ENCODE measurements around the gene UTS2. TPM values are rescaled to one million over a fixed set of nuclear protein-coding genes. Genes with fewer than 3 reads are reported as not detected.

The UTS2 gene
- total RNA-seq (2016; rRNA removed; fragmentation: Illumina TruSeq; extraction: Trizol) (not detected in 2 replicates), polyA plus RNA-seq (2011; rRNA removed) (not detected in 2 replicates), polyA minus RNA-seq (2011; rRNA and poly(A)+ RNA removed; ENCODE audit: low replicate concordance) (not detected in 2 replicates), Bru-seq, nascent RNA (not detected), BruChase-seq, experiment 1, labeled RNA remaining after a 6-hour chase (not detected), BruChase-seq, experiment 2, labeled RNA remaining after a 2-hour chase (not detected)
- not detected in 2 replicates for total RNA-seq (2016; cell fraction: cytosol; rRNA removed; fragmentation: Illumina TruSeq; extraction: Trizol; ENCODE audit: low read depth)
- total RNA-seq (2016; cell fraction: insoluble cytoplasmic fraction; rRNA removed; fragmentation: Illumina TruSeq; extraction: Trizol), result not detected in 2 replicates
- not detected in 2 replicates for total RNA-seq (2016; cell fraction: membrane; rRNA removed; fragmentation: Illumina TruSeq; extraction: Trizol)
- total RNA-seq (2016; cell fraction: nucleus; rRNA removed; fragmentation: Illumina TruSeq; extraction: Trizol), result not detected in 2 replicates
- polyA plus RNA-seq (2011; cell fraction: cytosol; rRNA removed), result not detected in 2 replicates
- not detected in 2 replicates for polyA plus RNA-seq (2011; cell fraction: nucleus; rRNA removed)
- not detected in 2 replicates for polyA plus RNA-seq (2012)
- not detected in 2 replicates for polyA plus RNA-seq (2016; cell fraction: cytosol; fragmentation: Illumina TruSeq; extraction: Trizol; ENCODE audit: low read depth)
- not detected in 2 replicates for polyA plus RNA-seq (2016; cell fraction: insoluble cytoplasmic fraction; fragmentation: Illumina TruSeq; extraction: Trizol; ENCODE audit: low read depth)
- polyA plus RNA-seq (2016; cell fraction: membrane; fragmentation: Illumina TruSeq; extraction: Trizol; ENCODE audit: low read depth), result not detected in 2 replicates
- not detected in 2 replicates for polyA plus RNA-seq (2016; cell fraction: nucleus; fragmentation: Illumina TruSeq; extraction: Trizol; ENCODE audit: insufficient read depth, low read depth)
- not detected in 2 replicates for polyA minus RNA-seq (2011; cell fraction: cytosol; rRNA and poly(A)+ RNA removed)
- polyA minus RNA-seq (2011; cell fraction: nucleus; rRNA and poly(A)+ RNA removed), result not detected in 2 replicates
- long read RNA-seq, experiment 1, result 0 reads
- long read RNA-seq, experiment 2, result 0 reads

- 41% methylated on average over 10 of the region's 10 CpGs for WGBS (ENCODE audit: low lambda C conversion rate)
- H3K36me3 ChIP-seq (replicated peaks in 1 of 2; ENCODE audit: control insufficient read depth in 1 of 2, insufficient read depth in 2 of 2, low read length in 2 of 2), result no peaks in the 10 kb centered on the region
- H2AFZ ChIP-seq (ENCODE audit: low read length), result no peak within 1 kb of the TSS
- CTCF ChIA-PET (ENCODE audit: low intra/inter-chr PET ratio, low total read pairs), result no interaction called here
- in situ Hi-C loops (cut with HindIII; ENCODE audit: extremely low pct_ligation_motif_present, low pct_unique_long_range_greater_than_20kb), result loop anchor here (25.0 kb wide), 1 partner anchor 191 kb away; no protein-coding TSS in a partner anchor
- H3K79me2 ChIP-seq (ENCODE audit: insufficient read depth, low read length), result no peaks in the 10 kb centered on the region
- POLR2A ChIA-PET, result no interaction called here
- DNase-seq (ENCODE audit: low spot score) (no peak), FAIRE-seq (no peak), ATAC-seq (no peak)
- no peaks in the 10 kb centered on the region for H3K9me3 ChIP-seq (ENCODE audit: low read length)
- intact Hi-C loops (cut with micrococcal nuclease; ENCODE audit: unreplicated experiment), result no loop called here
- H3K4me3 ChIP-seq (replicated peaks in 1 of 3; ENCODE audit: insufficient read depth in 1 of 3, low read depth in 2 of 3, low read length in 3 of 3), result no peak within 1 kb of the TSS
- no TSS peak for BruUV-seq (replicated peaks)
- H3K4me2 ChIP-seq (ENCODE audit: low read depth, low read length), result no peak within 1 kb of the TSS
- H3K27me3 ChIP-seq (ENCODE audit: control insufficient read depth in 1 of 2, insufficient read depth in 2 of 2, low read length in 2 of 2), result peaks cover 0 to 11% of the 10 kb centered on the region in 2 experiments; a peak in 2 of 5 replicates
- H3K9ac ChIP-seq (ENCODE audit: insufficient read depth, low read depth, low read length), result no peak within 1 kb of the TSS
- H3K4me1 ChIP-seq (ENCODE audit: insufficient read depth, low read length), result peaks cover 27% of the 10 kb centered on the region; the same call in 1 of the 2 replicates
- no peaks in the 10 kb centered on the region for H4K20me1 ChIP-seq (ENCODE audit: insufficient read depth, low read length)
- H3K27ac ChIP-seq (ENCODE audit: extremely low read length, insufficient read depth, low read length), result no peak within 1 kb of the TSS
- TF ChIP-seq KLF9 (CRISPR knock-in tag; IDR thresholded peaks at IDR 0.05; ENCODE audit: low read depth), result no peak
- TF ChIP-seq ZNF792 (CRISPR knock-in tag; IDR thresholded peaks at IDR 0.05), result no peak
- no peak for TF ChIP-seq KMT2A (CRISPR knock-in tag; IDR thresholded peaks at IDR 0.05)
- no peak for TF ChIP-seq ATF1 (CRISPR knock-in tag; IDR thresholded peaks at IDR 0.05)
- no peak for TF ChIP-seq ZNF672 (CRISPR knock-in tag; IDR thresholded peaks at IDR 0.05)
- no peak for TF ChIP-seq ZBTB14 (CRISPR knock-in tag; IDR thresholded peaks at IDR 0.05)
- TF ChIP-seq ZNF768 (CRISPR knock-in tag; IDR thresholded peaks at IDR 0.05), result no peak
- TF ChIP-seq GATA4 (IDR thresholded peaks at IDR 0.05; ENCODE audit: borderline replicate concordance, low read depth), result no peak
- TF ChIP-seq ZBTB7A (CRISPR knock-in tag; IDR thresholded peaks at IDR 0.05), result no peak
- no peak for TF ChIP-seq ARHGAP35 (CRISPR knock-in tag; IDR thresholded peaks at IDR 0.05; ENCODE audit: borderline replicate concordance)
- TF ChIP-seq RARA (CRISPR knock-in tag; IDR thresholded peaks at IDR 0.05), result no peak
- no peak for TF ChIP-seq ZNF597 (CRISPR knock-in tag; IDR thresholded peaks at IDR 0.05)
- no peak for TF ChIP-seq TBX2 (CRISPR knock-in tag; IDR thresholded peaks at IDR 0.05; ENCODE audit: borderline replicate concordance)
- TF ChIP-seq ZKSCAN8 (CRISPR knock-in tag; IDR thresholded peaks at IDR 0.05; ENCODE audit: borderline replicate concordance), result no peak
- no peak for TF ChIP-seq ZBTB39 (CRISPR knock-in tag; IDR thresholded peaks at IDR 0.05)
Observed at GRCh38 chr1:7852804-7853683, at the start of gene UTS2. TSS of gene UTS2 (minus strand) at chr1:7853065. CDS start at chr1:7853003, 62 bp downstream.

Measured in HepG2 (cell line).